ENCODE measurements around the gene NR3C2. TPM values are rescaled to one million over a fixed set of nuclear protein-coding genes. Genes with fewer than 3 reads are reported as not detected.

NR3C2 gene
- total and polyA plus RNA-seq, 5 experiments from 2014 or later: 6.8 to 53.5 (median 9.4) TPM

GRCh38 chr4:148166132-148166591 is 276.1 kb downstream of the NR3C2 start:
- no peak for DNase-seq
- no peak for ATAC-seq
- H3K27me3 Mint-ChIP-seq: no peaks in the 10 kb centered on the region
- POLR2A ChIA-PET: no interaction called here
- H3K27ac Mint-ChIP-seq: no peak overlapping the region
- H3K4me1 Mint-ChIP-seq: peaks cover 14 to 39% (median 20%) of the 10 kb centered on the region in 4 donors
- no peaks in the 10 kb centered on the region for H3K9me3 Mint-ChIP-seq
- peaks cover 0 to 11% (median 0%) of the 10 kb centered on the region in 3 donors for H3K36me3 Mint-ChIP-seq
- no peak overlapping the region for H3K4me3 Mint-ChIP-seq

GRCh38 chr4:148164557-148164956 is 277.7 kb downstream of the NR3C2 start:
- H3K4me3 Mint-ChIP-seq: no peak overlapping the region
- peaks cover 7 to 28% (median 18%) of the 10 kb centered on the region in 4 donors for H3K4me1 Mint-ChIP-seq
- peak overlapping the region in 1 of 10 donors; percentile 5 for H3K27ac Mint-ChIP-seq
- no peaks in the 10 kb centered on the region for H3K9me3 Mint-ChIP-seq
- POLR2A ChIA-PET: no interaction called here
- ATAC-seq: no peak
- DNase-seq: no peak
- peaks cover 0 to 8% (median 0%) of the 10 kb centered on the region in 3 donors for H3K36me3 Mint-ChIP-seq
- no peaks in the 10 kb centered on the region for H3K27me3 Mint-ChIP-seq

GRCh38 chr4:148162991-148163390 is 279.2 kb downstream of the NR3C2 start:
- peaks cover 7 to 25% (median 18%) of the 10 kb centered on the region in 4 donors for H3K4me1 Mint-ChIP-seq
- H3K36me3 Mint-ChIP-seq: peaks cover 0 to 13% (median 3%) of the 10 kb centered on the region in 3 donors
- ATAC-seq (no peak), DNase-seq (no peak)
- no peaks in the 10 kb centered on the region for H3K9me3 Mint-ChIP-seq
- no peak overlapping the region for H3K4me3 Mint-ChIP-seq
- peak overlapping the region in 2 of 10 donors; percentile 38 to 40 for H3K27ac Mint-ChIP-seq
- H3K27me3 Mint-ChIP-seq: no peaks in the 10 kb centered on the region
- POLR2A ChIA-PET: no interaction called here

- H3K4me1 Mint-ChIP-seq: peaks cover 7 to 25% (median 16%) of the 10 kb centered on the region in 4 donors
- DNase-seq (no peak), ATAC-seq (no peak)
- no peaks in the 10 kb centered on the region for H3K27me3 Mint-ChIP-seq
- no peak overlapping the region for H3K4me3 Mint-ChIP-seq
- H3K27ac Mint-ChIP-seq: peak overlapping the region in 3 of 10 donors; percentile 36 to 40 (median 38)
- POLR2A ChIA-PET: no interaction called here
- H3K9me3 Mint-ChIP-seq: no peaks in the 10 kb centered on the region
- peaks cover 0 to 8% (median 3%) of the 10 kb centered on the region in 3 donors for H3K36me3 Mint-ChIP-seq
Observed at GRCh38 chr4:148162519-148162918, 279.7 kb downstream of the NR3C2 start.

GRCh38 chr4:148161601-148162000 is 280.6 kb downstream of the NR3C2 start:
- Mint-ChIP-seq H3K27me3 (no peaks in the 10 kb centered on the region), H3K36me3 (peaks cover 0 to 8% (median 5%) of the 10 kb centered on the region in 3 donors), H3K4me1 (peaks cover 6 to 20% (median 12%) of the 10 kb centered on the region in 4 donors), H3K27ac (peak overlapping the region in 3 of 10 donors; percentile 40 to 63 (median 40)), H3K4me3 (no peak overlapping the region), H3K9me3 (peaks cover 0 to 3% (median 0%) of the 10 kb centered on the region in 9 donors)
- POLR2A ChIA-PET: no interaction called here
- DNase-seq (no peak), ATAC-seq (no peak)

- Mint-ChIP-seq H3K4me1 (peaks cover 5 to 13% (median 12%) of the 10 kb centered on the region in 4 donors), H3K4me3 (no peak overlapping the region), H3K36me3 (peaks cover 4 to 11% (median 9%) of the 10 kb centered on the region in 3 donors), H3K27ac (peak overlapping the region in 2 of 10 donors; percentile 13 to 41), H3K27me3 (no peaks in the 10 kb centered on the region), H3K9me3 (peaks cover 0 to 3% (median 0%) of the 10 kb centered on the region in 9 donors)
- POLR2A ChIA-PET: no interaction called here
- ATAC-seq (no peak), DNase-seq (no peak)
Observed at GRCh38 chr4:148159793-148160192, 282.4 kb downstream of the NR3C2 start.

GRCh38 chr4:148154769-148155168 is 287.4 kb downstream of the NR3C2 start:
- Mint-ChIP-seq H3K4me3 (no peak overlapping the region), H3K36me3 (peaks cover 4 to 51% (median 30%) of the 10 kb centered on the region in 3 donors), H3K4me1 (no peaks in the 10 kb centered on the region), H3K9me3 (peaks cover 0 to 3% (median 0%) of the 10 kb centered on the region in 9 donors), H3K27ac (no peak overlapping the region), H3K27me3 (no peaks in the 10 kb centered on the region)
- POLR2A ChIA-PET: no interaction called here
- ATAC-seq (no peak), DNase-seq (no peak)

GRCh38 chr4:148152868-148153625 is 289.2 kb downstream of the NR3C2 start:
- POLR2A ChIA-PET: no interaction called here
- no peak overlapping the region for H3K4me3 Mint-ChIP-seq

GRCh38 chr4:148151806-148152205 is 290.4 kb downstream of the NR3C2 start:
- Mint-ChIP-seq H3K27ac (no peak overlapping the region), H3K36me3 (peaks cover 11 to 68% (median 42%) of the 10 kb centered on the region in 3 donors), H3K27me3 (no peaks in the 10 kb centered on the region), H3K4me1 (peaks cover 0 to 10% (median under 1%) of the 10 kb centered on the region in 4 donors), H3K4me3 (no peak overlapping the region), H3K9me3 (no peaks in the 10 kb centered on the region)
- DNase-seq (no peak), ATAC-seq (no peak)
- POLR2A ChIA-PET: no interaction called here

More at GRCh38 chr4:148152868-148153625, 289.2 kb downstream of the NR3C2 start:
- no peak for ATAC-seq
- Mint-ChIP-seq H3K9me3 (peaks cover 0 to 3% (median 0%) of the 10 kb centered on the region in 9 donors), H3K27me3 (no peaks in the 10 kb centered on the region), H3K36me3 (peaks cover 4 to 59% (median 35%) of the 10 kb centered on the region in 3 donors), H3K4me1 (peaks cover 0 to 5% (median 0%) of the 10 kb centered on the region in 4 donors), H3K27ac (no peak overlapping the region)
- peak in 1 of 10 donors; percentile 4 for DNase-seq

GRCh38 chr4:148145475-148145874 is 296.7 kb downstream of the NR3C2 start:
- peaks cover 0 to 24% (median 7%) of the 10 kb centered on the region in 4 donors for H3K4me1 Mint-ChIP-seq
- no peak overlapping the region for H3K4me3 Mint-ChIP-seq
- no peaks in the 10 kb centered on the region for H3K27me3 Mint-ChIP-seq
- peak overlapping the region in 2 of 10 donors; percentile 36 to 60 for H3K27ac Mint-ChIP-seq
- ATAC-seq: no peak
- H3K36me3 Mint-ChIP-seq: peaks cover 14 to 71% (median 57%) of the 10 kb centered on the region in 3 donors
- no peak for DNase-seq
- no peaks in the 10 kb centered on the region for H3K9me3 Mint-ChIP-seq
- POLR2A ChIA-PET: no interaction called here

- POLR2A ChIA-PET: no interaction called here
- no peaks in the 10 kb centered on the region for H3K27me3 Mint-ChIP-seq
- H3K4me1 Mint-ChIP-seq: peaks cover 0 to 22% (median 7%) of the 10 kb centered on the region in 4 donors
- no peak for ATAC-seq
- H3K4me3 Mint-ChIP-seq: no peak overlapping the region
- peak overlapping the region in 2 of 10 donors; percentile 35 to 60 for H3K27ac Mint-ChIP-seq
- DNase-seq: no peak
- H3K36me3 Mint-ChIP-seq: peaks cover 14 to 77% (median 66%) of the 10 kb centered on the region in 3 donors
- no peaks in the 10 kb centered on the region for H3K9me3 Mint-ChIP-seq
Observed at GRCh38 chr4:148143174-148143573, 299.0 kb downstream of the NR3C2 start.

- ATAC-seq (no peak), DNase-seq (no peak)
- peaks cover 7 to 71% (median 69%) of the 10 kb centered on the region in 3 donors for H3K36me3 Mint-ChIP-seq
- no peaks in the 10 kb centered on the region for H3K9me3 Mint-ChIP-seq
- POLR2A ChIA-PET: no interaction called here
- peak overlapping the region in 5 of 10 donors; percentile 44 to 93 (median 74) for H3K27ac Mint-ChIP-seq
- H3K27me3 Mint-ChIP-seq: no peaks in the 10 kb centered on the region
- no peak overlapping the region for H3K4me3 Mint-ChIP-seq
- H3K4me1 Mint-ChIP-seq: peaks cover 0 to 16% (median 7%) of the 10 kb centered on the region in 4 donors
Observed at GRCh38 chr4:148141501-148141900, 300.7 kb downstream of the NR3C2 start.

- Mint-ChIP-seq H3K9me3 (peaks cover 2 to 46% (median 29%) of the 10 kb centered on the region in 9 donors), H3K27me3 (no peaks in the 10 kb centered on the region), H3K4me1 (peaks cover 4 to 16% (median 15%) of the 10 kb centered on the region in 4 donors), H3K27ac (peak overlapping the region in 2 of 10 donors; percentile 2 to 32), H3K4me3 (no peak overlapping the region), H3K36me3 (peaks cover 51 to 80% (median 67%) of the 10 kb centered on the region in 3 donors)
- DNase-seq (no peak), ATAC-seq (no peak)
- POLR2A ChIA-PET: no interaction called here
Observed at GRCh38 chr4:148126825-148127224, 315.4 kb downstream of the NR3C2 start.
